BE2C (cell line): ENCODE measurements around the gene CDH13.

Source experiments
- DNase-seq: peaks from one replicate; pipeline ENCODE4 v3.0.0-alpha.2; 2020
- H3K27me3 ChIP-seq: fragments of 250-450 bp; sonication (Bioruptor Pico); 2 replicates; pipeline ENCODE4 v1.5.1; 2020; ENCODE audit warnings: mild to moderate bottlenecking
- H3K36me3 ChIP-seq: fragments of 250-450 bp; sonication (Bioruptor Pico); 2 replicates; pipeline ENCODE4 v1.5.1; 2020; ENCODE audit warnings: mild to moderate bottlenecking
- H3K4me1 ChIP-seq: fragments of 250-450 bp; sonication (Bioruptor Pico); 2 replicates; pipeline ENCODE4 v1.5.1; 2020
- H3K4me3 ChIP-seq: 2 replicates; pipeline ENCODE4 v1.5.1; 2011; ENCODE audit warnings: low read depth, low read length
- H3K9me3 ChIP-seq: fragments of 250-450 bp; sonication (Bioruptor Pico); 2 replicates; pipeline ENCODE4 v1.5.1; 2020
- TF ChIP-seq, protein P1 (sequence below): IDR thresholded peaks from 2 replicates; pipeline ENCODE4 v1.5.1; 2012; ENCODE audit warnings: mild to moderate bottlenecking, low read depth, low read length

CDH13 gene

DNA sequence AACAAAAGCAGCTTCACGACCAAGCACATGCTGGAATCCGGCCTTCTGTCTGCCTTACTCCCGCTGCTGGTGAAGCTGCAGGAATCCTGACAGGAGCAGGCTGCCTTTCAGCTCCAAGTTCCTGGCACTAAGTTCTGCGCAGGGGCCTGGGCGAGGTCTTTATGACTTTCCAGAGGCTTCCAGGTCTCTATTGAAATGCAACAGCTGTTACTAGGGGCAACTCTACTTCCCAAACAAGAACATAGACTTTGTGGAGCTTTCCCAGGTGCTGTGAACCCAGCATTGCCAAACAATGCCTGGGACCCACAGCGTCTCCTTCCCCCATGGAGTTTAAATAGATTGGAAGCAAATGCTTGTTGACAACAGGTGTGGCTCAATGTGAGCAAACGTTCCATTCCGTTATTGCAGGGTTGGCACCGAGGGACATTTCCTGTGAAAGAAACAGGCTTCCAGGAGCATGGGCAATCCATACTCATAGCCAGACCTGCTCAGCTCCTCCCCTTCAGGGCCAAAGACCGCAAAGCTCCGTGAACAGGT lies 156.0 kb downstream of the CDH13 start:
- DNase-seq: no peak
- Histone ChIP-seq H3K36me3 (no peaks in the 10 kb centered on the region), H3K27me3 (no peaks in the 10 kb centered on the region), H3K4me3 (no peak overlapping the region), H3K9me3 (no peaks in the 10 kb centered on the region), H3K4me1 (no peaks in the 10 kb centered on the region)
- TF ChIP-seq, protein P1, sequence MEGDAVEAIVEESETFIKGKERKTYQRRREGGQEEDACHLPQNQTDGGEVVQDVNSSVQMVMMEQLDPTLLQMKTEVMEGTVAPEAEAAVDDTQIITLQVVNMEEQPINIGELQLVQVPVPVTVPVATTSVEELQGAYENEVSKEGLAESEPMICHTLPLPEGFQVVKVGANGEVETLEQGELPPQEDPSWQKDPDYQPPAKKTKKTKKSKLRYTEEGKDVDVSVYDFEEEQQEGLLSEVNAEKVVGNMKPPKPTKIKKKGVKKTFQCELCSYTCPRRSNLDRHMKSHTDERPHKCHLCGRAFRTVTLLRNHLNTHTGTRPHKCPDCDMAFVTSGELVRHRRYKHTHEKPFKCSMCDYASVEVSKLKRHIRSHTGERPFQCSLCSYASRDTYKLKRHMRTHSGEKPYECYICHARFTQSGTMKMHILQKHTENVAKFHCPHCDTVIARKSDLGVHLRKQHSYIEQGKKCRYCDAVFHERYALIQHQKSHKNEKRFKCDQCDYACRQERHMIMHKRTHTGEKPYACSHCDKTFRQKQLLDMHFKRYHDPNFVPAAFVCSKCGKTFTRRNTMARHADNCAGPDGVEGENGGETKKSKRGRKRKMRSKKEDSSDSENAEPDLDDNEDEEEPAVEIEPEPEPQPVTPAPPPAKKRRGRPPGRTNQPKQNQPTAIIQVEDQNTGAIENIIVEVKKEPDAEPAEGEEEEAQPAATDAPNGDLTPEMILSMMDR: no peak

- H3K4me1 ChIP-seq: no peaks in the 10 kb centered on the region
Observed at GRCh38 chr16:82783933-82784572, 157.3 kb downstream of the CDH13 start.

DNA sequence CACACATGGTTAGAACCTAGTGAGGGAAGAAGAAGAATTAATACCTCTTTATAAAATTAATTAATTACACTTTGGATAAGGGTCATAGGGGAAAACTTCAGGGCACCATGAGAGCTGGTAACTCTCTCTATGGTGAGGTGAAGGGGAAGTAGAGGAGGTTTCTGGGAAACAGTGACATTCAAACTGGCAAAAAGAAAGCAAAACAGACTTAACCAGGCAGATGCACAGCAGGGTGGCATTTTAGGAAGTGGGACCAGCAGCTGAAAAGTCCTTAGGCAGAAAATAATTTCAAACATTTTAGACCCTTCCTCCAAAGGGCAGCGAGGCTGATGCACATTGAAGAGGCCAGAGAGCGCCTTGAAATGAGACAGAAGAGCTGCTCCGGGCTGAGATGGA lies 157.8 kb downstream of the CDH13 start:
- no peaks in the 10 kb centered on the region; the same call in 1 of the 2 replicates for H3K9me3 ChIP-seq
- no peaks in the 10 kb centered on the region for H3K27me3 ChIP-seq
- H3K36me3 ChIP-seq: no peaks in the 10 kb centered on the region
- DNase-seq: no peak
- H3K4me1 ChIP-seq: no peaks in the 10 kb centered on the region
- TF ChIP-seq, protein P1: no peak
- H3K4me3 ChIP-seq: no peak overlapping the region

More at GRCh38 chr16:82783933-82784572, 157.3 kb downstream of the CDH13 start:
- H3K9me3 ChIP-seq: no peaks in the 10 kb centered on the region; the same call in 1 of the 2 replicates
- no peaks in the 10 kb centered on the region for H3K36me3 ChIP-seq
- H3K4me3 ChIP-seq: no peak overlapping the region
- TF ChIP-seq, protein P1: no peak
- no peak for DNase-seq
- H3K27me3 ChIP-seq: no peaks in the 10 kb centered on the region

- Histone ChIP-seq H3K36me3 (no peaks in the 10 kb centered on the region), H3K9me3 (no peaks in the 10 kb centered on the region; the same call in 1 of the 2 replicates), H3K27me3 (no peaks in the 10 kb centered on the region), H3K4me3 (no peak overlapping the region), H3K4me1 (no peaks in the 10 kb centered on the region)
- no peak for DNase-seq
- TF ChIP-seq, protein P1: no peak
Observed at GRCh38 chr16:82788225-82788624, 161.5 kb downstream of the CDH13 start.

DNA sequence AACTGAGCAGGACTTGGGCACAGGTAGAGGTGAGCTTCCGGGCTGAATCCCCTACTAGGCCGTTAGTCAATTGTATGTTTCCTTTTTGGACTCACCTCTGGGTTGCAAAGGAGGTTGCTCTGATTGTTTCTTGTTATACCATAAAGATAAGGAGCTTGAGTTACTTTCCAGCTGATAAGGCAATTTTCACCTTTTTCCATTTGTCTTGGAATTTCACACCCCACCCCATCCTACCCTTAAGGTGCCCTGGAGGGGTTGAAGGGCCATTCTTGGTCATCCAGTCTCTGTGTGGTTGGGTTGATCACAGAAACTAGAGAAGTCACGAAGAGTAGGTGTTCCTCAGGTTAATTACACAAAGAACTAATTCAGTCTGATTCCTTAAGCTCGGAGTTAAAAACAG lies 162.2 kb downstream of the CDH13 start:
- Histone ChIP-seq H3K27me3 (no peaks in the 10 kb centered on the region), H3K4me1 (no peaks in the 10 kb centered on the region), H3K4me3 (no peak overlapping the region), H3K36me3 (no peaks in the 10 kb centered on the region), H3K9me3 (no peaks in the 10 kb centered on the region; the same call in 1 of the 2 replicates)
- no peak for DNase-seq
- TF ChIP-seq, protein P1: no peak

GRCh38 chr16:82792693-82793092 lies 165.9 kb downstream of the CDH13 start:
- TF ChIP-seq, protein P1: no peak
- Histone ChIP-seq H3K36me3 (no peaks in the 10 kb centered on the region), H3K4me1 (no peaks in the 10 kb centered on the region), H3K4me3 (no peak overlapping the region), H3K9me3 (no peaks in the 10 kb centered on the region; the same call in 1 of the 2 replicates), H3K27me3 (no peaks in the 10 kb centered on the region)
- no peak for DNase-seq
